Bronchial epithelial cell (primary cell): ENCODE measurements around the gene TSPAN16. TPM values are rescaled to one million over a fixed set of nuclear protein-coding genes. Genes with fewer than 3 reads are reported as not detected.

Source experiments
- DNase-seq: peaks from one replicate; pipeline ENCODE4 v3.0.0-alpha.2; 2010; ENCODE audit warnings: low read depth
- FAIRE-seq: peaks from 2 replicates; lab custom pipeline; 2011; peaks lifted over from hg19 to GRCh38; lab: Jason Lieb, UNC
- H3K27me3 ChIP-seq: 2 replicates; pipeline ENCODE4 v1.5.1; 2011; ENCODE audit warnings: low read length; ENCODE audit not compliant: control insufficient read depth, insufficient read depth
- H3K36me3 ChIP-seq: 2 replicates; pipeline ENCODE4 v1.5.1; 2011; ENCODE audit warnings: low read length; ENCODE audit not compliant: control insufficient read depth, insufficient read depth
- H3K4me3 ChIP-seq: 2 replicates; pipeline ENCODE4 v1.5.1; 2011; ENCODE audit warnings: mild to moderate bottlenecking, low read depth, low read length, control low read depth
- CTCF ChIP-seq: IDR thresholded peaks from 2 replicates; pipeline ENCODE4 v1.5.1; 2011; ENCODE audit warnings: mild to moderate bottlenecking, moderate library complexity, low read length, control low read depth, inconsistent platforms; ENCODE audit not compliant: insufficient read depth, severe bottlenecking
- total RNA-seq: library from RNA; depleted of rRNA; stranded (reverse); fragments of >200 nt; gene quantifications from 2 replicates; pipeline ENCODE4 v1.2.1, GENCODE V29; 2014

TSPAN16 gene
- total RNA-seq, 1 donor from 2014 or later = not detected

- FAIRE-seq (no peak), DNase-seq (no peak)
- no peak for TF ChIP-seq CTCF
- Histone ChIP-seq H3K27me3 (no peaks in the 10 kb centered on the region), H3K4me3 (no peak overlapping the region), H3K36me3 (peaks cover 24% of the 10 kb centered on the region)
Observed at GRCh38 chr19:11251217-11251616, 44.7 kb upstream of the TSPAN16 start.

GRCh38 chr19:11251650-11252314 lies 44.2 kb upstream of the TSPAN16 start:
- H3K36me3 ChIP-seq = peaks cover 26% of the 10 kb centered on the region
- H3K4me3 ChIP-seq = no peak overlapping the region
- no peak for TF ChIP-seq CTCF
- FAIRE-seq (no peak), DNase-seq (no peak)
- no peaks in the 10 kb centered on the region for H3K27me3 ChIP-seq

GRCh38 chr19:11252665-11253355 lies 43.1 kb upstream of the TSPAN16 start:
- H3K36me3 ChIP-seq = peaks cover 21% of the 10 kb centered on the region
- FAIRE-seq (no peak), DNase-seq (no peak)
- no peak for TF ChIP-seq CTCF
- no peaks in the 10 kb centered on the region for H3K27me3 ChIP-seq
- H3K4me3 ChIP-seq = no peak overlapping the region

GRCh38 chr19:11254666-11255065 lies 41.3 kb upstream of the TSPAN16 start:
- Histone ChIP-seq H3K4me3 (no peak overlapping the region), H3K36me3 (peaks cover 16% of the 10 kb centered on the region), H3K27me3 (no peaks in the 10 kb centered on the region)
- no peak for DNase-seq
- FAIRE-seq = no peak
- peak; percentile 53 for TF ChIP-seq CTCF

- TF ChIP-seq CTCF = no peak
- no peak for FAIRE-seq
- H3K27me3 ChIP-seq = no peaks in the 10 kb centered on the region
- peaks cover 11% of the 10 kb centered on the region for H3K36me3 ChIP-seq
- H3K4me3 ChIP-seq = no peak overlapping the region
- DNase-seq = no peak
Observed at GRCh38 chr19:11256189-11256588, 39.8 kb upstream of the TSPAN16 start.
